ENCODE data around the gene KSR2. TPM values are rescaled to one million over a fixed set of nuclear protein-coding genes. Genes with fewer than 3 reads are reported as not detected.

KSR2 gene
- total RNA-seq, 1 experiment from 2014 or later: 1.3 TPM

DNA sequence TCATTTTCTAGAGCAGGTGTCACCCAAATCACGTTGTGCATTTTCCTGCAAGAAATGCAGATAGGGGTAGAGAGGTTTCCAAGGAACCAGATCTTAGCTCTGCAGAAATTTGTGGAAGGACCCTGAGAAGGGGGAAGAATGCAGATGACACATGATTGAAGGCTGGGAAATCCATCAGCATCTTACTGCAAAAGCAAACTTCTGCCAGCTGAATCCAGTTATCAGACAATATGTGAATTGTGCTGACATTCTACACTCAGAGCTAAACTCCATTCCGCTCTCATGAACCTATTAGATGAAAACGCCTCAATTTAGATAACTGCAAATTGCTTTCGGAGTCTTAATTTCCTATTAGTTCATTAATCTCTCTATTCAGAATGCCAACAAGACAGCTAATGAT is 396.0 kb downstream of the KSR2 start:
- Histone ChIP-seq H3K4me1 (ENCODE audit: insufficient read depth, low read length) (no peaks in the 10 kb centered on the region; the same call in 1 of the 2 replicates), H3K14ac (ENCODE audit: insufficient read depth, low read length) (no peak overlapping the region), H2BK120ac (ENCODE audit: low read depth, low read length, poor library complexity, severe bottlenecking) (no peak overlapping the region), H3K4me2 (ENCODE audit: insufficient read depth, insufficient read length, low read length) (no peak overlapping the region), H2AK5ac (ENCODE audit: insufficient read length, low read length) (no peak overlapping the region), H3K79me2 (ENCODE audit: insufficient read depth, low read length) (no peaks in the 10 kb centered on the region), H4K20me1 (ENCODE audit: control insufficient read depth, insufficient read depth, insufficient read length) (no peaks in the 10 kb centered on the region), H2BK12ac (ENCODE audit: insufficient read length, low read depth, low read length) (no peak overlapping the region), H3K56ac (ENCODE audit: insufficient read length, low read depth, low read length) (no peak overlapping the region), H2BK15ac (ENCODE audit: low read depth, low read length) (no peak overlapping the region), H3K23ac (ENCODE audit: insufficient read length, low read depth, low read length) (no peak overlapping the region), H3K9ac (ENCODE audit: extremely low read depth, insufficient read length, low read length) (no peak overlapping the region), H3K79me1 (ENCODE audit: insufficient read depth, low read depth, low read length, poor library complexity, severe bottlenecking) (no peaks in the 10 kb centered on the region), H3K27me3 (ENCODE audit: insufficient read depth, low read length) (no peaks in the 10 kb centered on the region), H2AFZ (ENCODE audit: low read length) (no peak overlapping the region), H3K27ac (ENCODE audit: insufficient read length, low read depth, low read length) (no peak overlapping the region), H3K18ac (ENCODE audit: insufficient read length, low read depth, low read length) (no peak overlapping the region), H3K9me3 (ENCODE audit: control insufficient read depth, low read depth, low read length) (no peaks in the 10 kb centered on the region), H3K23me2 (ENCODE audit: insufficient read length, low read depth, low read length, poor library complexity, severe bottlenecking) (no peaks in the 10 kb centered on the region), H4K8ac (replicated peaks; ENCODE audit: insufficient read length, low read depth, low read length) (no peak overlapping the region), H3K4ac (ENCODE audit: low read depth, low read length) (no peak overlapping the region), H3T11ph (ENCODE audit: low read length) (no peak overlapping the region), H2BK20ac (ENCODE audit: low read depth, low read length, poor library complexity, severe bottlenecking) (no peak overlapping the region), H4K91ac (ENCODE audit: insufficient read length, low read depth, low read length) (no peak overlapping the region), H4K5ac (ENCODE audit: insufficient read length, low read depth, low read length) (no peak overlapping the region), H2BK5ac (ENCODE audit: insufficient read length, low read length) (no peak overlapping the region)
- no peak overlapping the region for H3K4me3 Mint-ChIP-seq
- H3K27ac Mint-ChIP-seq: no peak overlapping the region
- no peaks in the 10 kb centered on the region for H3K9me3 Mint-ChIP-seq
- H3K27me3 Mint-ChIP-seq (ENCODE audit: low read depth): no peaks in the 10 kb centered on the region; the same call in 1 of the 2 replicates
- no peak for DNase-seq
- H3K36me3 Mint-ChIP-seq (ENCODE audit: insufficient read depth in 1 of 3, low read depth in 3 of 3): no peaks in the 10 kb centered on the region
- peaks cover 10 to 17% of the 10 kb centered on the region in 2 experiments for H3K4me1 Mint-ChIP-seq
- no CpG with 5 or more reads among the region's 4 CpGs for WGBS (ENCODE audit: extremely low coverage, insufficient read length, low lambda C conversion rate)
- TF ChIP-seq, protein P1, sequence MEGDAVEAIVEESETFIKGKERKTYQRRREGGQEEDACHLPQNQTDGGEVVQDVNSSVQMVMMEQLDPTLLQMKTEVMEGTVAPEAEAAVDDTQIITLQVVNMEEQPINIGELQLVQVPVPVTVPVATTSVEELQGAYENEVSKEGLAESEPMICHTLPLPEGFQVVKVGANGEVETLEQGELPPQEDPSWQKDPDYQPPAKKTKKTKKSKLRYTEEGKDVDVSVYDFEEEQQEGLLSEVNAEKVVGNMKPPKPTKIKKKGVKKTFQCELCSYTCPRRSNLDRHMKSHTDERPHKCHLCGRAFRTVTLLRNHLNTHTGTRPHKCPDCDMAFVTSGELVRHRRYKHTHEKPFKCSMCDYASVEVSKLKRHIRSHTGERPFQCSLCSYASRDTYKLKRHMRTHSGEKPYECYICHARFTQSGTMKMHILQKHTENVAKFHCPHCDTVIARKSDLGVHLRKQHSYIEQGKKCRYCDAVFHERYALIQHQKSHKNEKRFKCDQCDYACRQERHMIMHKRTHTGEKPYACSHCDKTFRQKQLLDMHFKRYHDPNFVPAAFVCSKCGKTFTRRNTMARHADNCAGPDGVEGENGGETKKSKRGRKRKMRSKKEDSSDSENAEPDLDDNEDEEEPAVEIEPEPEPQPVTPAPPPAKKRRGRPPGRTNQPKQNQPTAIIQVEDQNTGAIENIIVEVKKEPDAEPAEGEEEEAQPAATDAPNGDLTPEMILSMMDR (conservative IDR thresholded peaks at IDR 0.05): no peak

Measured in H9 (cell line).